ENCODE data around the gene RSRC1.
"Not testable (repeated sequence)": the region's sequence is repeated elsewhere in the genome, so short reads cannot be mapped to it uniquely, and the experiment has no call there.

Gene RSRC1

DNA sequence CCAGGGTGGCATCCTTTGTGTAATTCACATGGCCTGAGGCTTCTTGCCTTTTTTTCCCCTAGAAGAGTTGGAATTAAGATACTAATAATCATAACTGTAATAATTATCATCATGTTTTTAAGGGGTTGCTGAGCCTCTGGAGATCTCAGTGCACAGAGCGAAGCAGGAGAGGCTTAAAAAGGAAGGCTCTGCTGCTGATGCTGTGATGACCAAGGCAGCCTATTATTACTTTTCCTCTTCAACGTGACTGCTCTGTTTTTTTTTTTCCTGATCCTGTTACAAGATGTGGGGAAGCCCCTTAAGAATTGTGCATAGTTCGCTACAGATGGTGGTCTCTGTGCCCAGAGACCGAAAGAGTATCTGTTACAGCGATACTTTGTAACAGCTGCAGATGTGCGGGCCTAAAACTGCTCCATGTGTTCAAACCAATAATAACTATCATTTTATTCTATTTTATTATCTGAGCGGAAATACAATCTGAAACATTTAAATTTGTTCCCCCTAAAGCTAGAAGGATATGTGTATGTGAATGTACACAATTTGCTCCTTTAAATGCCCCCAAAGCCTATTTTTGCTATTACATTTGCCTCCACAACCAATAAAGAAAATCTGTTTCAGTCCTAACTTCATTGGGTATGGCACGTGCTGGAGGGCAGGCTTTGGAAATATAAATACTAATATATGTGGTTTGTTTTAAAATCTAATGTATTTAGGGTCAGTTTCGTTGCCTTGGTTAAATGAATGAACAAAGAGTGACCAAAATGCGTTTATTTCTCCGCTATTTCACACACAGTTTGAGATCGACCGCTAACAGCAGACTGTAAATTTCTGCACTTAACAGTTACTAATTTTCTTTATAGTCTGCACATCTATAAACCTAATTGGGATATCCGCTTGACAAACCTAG lies 8.3 kb upstream of the RSRC1 start:
- DNase-seq = no peak

DNA sequence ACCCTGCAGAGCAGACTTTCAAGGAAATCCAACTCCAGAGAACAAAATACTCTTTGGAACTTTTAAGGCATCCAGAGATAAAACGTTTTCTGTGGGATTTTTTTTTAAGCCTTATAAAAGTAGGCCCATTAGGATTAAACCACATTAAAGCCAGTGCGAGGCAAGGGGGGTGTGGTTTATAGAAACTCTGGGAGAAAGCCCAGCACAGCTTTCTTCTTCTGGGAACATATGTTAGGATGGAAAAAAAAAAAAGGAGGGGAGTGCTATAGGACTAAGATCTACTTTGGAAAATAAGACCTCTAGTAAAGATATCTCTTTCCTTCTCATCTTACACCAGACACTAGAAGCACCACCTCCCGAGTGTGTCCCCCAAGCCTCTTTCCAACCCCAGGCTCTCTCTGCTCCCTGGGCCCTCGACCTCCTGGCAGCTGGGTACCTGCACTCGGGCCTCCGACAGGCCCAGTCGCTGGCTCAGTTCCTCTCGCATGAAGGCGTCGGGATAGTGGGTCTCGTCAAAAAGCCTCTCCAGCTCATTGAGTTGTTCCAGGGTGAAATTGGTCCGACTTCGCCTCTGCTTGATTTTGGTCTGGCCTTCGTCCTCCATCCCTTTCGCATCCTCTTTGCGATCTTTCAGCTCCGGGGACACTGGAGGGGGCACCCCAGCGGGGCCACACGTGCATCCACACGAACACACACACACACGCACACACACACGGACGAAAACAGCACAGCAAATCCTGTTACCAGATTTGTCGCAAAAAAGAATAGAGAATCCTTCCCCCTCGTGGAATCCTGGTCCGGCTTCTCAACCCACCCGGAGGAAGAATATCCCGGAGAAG lies 7.4 kb upstream of the RSRC1 start:
- DNase-seq = no peak

DNA sequence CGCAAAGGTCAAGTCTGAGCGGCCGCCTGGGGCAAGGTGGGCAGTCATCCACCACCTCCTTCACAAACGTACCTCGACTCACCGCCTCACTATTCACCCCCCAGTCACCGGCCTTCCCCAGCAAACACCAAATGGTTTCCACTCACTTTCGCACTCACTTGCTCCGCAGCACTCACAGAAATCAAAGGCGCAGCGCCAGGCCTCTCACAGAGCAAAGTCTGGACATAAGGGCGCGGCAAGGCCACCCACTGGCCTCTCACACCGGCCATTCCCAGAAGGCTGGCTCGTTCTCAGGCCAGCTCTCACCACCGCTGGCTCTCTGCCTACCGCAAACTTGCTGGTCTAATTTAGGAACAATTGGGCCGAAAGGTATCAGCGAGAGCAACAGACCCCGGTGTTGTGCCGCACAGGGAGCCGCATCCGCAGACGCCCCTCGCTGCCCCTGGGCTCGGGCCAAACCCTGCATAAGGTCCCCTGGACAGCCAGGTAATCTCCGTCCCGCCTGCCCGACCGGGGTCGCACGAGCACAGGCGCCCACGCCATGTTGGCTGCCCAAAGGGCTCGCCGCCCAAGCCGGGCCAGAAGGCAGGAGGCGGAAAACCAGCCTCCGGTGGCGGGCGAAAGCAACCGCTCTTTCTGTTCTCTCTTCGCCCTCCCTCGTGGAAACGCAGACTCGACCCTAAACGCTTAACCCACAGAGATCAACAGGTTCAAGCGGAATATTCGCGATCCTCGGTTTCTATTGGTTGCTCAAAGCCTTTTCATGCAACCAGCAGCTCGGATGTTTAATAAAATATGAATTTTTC lies 6.6 kb upstream of the RSRC1 start:
- DNase-seq = no peak

DNA sequence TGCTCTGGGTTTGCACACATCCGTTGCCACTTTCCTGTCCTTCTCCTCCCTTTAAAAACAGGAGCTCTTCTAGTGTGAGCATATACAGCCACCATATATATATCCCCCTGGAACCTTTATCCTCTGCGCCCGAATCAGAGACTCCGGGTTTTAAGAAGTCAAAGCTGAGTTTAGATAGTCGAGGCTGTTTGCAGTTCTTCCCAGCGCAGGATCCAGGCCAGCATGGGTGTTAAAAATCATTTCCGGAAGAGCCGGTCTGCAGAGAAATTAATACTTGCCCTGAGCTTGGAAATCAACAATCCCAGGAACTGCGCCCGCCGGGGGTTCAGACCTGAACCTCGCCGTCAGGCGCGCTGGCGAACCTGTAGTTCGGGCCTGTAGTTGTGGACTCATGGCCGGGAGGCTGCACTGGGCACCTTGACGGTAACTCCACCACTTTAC lies 6.0 kb upstream of the RSRC1 start:
- DNase-seq = no peak

DNA sequence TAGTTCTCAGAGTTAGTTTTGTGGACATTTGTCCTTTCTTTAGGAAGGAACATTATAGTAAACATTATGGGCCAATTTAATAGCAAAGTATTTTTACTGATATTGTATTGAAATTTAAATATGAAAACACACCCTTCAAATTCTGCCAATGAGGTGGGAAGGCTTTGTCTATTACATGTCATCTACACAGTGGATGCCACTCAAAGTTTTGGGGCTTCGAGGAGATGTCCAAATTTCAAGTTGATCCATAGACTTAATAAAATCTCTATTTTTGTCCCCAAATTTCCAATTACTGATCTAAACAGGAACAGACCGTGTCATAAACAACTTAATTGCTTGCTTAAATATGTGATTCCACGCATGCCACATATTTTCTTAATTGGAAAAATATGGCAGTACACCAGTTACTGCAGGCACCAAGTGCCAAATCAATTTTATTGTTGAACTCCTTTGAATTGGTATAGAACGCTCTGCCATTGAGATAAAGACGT lies 5.4 kb upstream of the RSRC1 start:
- DNase-seq = no peak

DNA sequence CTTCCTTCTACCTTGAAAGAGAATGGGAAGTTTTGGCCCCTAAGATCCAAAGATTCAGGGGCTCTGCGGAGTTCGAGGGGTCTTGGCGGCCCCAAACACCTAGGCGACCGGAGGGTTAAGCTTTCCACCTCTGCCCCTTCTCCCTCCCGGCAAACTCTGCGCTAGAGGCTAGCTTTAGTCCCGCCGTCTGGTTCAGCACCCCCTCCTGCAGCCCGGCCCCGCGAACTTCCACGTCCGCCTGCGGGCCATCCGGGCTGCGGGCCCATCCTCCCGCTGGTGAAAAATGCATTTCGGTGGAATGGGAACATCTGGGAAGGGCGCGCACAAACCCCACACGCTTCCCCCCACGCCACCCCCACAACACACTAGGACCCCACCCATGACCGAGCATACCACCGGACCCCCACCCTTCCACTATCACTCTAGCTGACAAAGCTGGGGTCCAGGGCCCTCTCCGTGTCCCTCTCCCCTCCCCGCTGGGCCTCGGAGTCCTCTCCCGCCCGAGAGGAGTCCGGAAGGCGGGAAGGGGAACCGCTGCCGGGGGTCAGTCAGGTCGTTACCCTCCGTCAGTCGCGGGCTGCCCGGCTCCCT lies 4.7 kb upstream of the RSRC1 start:
- DNase-seq = no peak

DNA sequence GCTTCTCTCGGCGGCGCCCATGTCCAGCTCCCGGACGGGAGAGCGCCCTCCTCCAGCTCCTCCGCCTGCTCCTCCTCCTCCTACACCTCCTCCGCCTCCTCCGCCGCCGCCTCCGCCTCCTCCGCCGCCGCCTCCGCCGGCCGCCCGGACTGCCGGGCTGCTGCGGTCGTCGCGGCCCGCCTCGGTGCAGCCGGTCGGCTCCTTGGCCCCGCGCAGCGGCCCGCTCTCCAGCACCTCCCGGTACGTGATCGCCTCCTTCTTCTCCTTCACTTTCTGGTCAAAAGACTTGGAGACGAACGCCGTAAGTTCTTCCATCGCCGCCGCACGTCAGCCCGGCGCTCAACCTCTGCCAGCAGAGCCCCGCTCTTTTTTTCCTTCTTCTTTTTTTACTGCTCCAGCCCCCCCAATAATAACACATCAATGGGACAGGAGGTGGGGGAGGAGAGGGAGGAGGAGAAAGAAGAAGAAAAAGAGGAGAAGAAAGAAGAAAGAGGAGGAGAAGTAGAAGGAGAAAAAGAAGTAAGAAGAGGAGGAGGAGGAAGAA lies 4.1 kb upstream of the RSRC1 start:
- peak; percentile 36 for DNase-seq

DNA sequence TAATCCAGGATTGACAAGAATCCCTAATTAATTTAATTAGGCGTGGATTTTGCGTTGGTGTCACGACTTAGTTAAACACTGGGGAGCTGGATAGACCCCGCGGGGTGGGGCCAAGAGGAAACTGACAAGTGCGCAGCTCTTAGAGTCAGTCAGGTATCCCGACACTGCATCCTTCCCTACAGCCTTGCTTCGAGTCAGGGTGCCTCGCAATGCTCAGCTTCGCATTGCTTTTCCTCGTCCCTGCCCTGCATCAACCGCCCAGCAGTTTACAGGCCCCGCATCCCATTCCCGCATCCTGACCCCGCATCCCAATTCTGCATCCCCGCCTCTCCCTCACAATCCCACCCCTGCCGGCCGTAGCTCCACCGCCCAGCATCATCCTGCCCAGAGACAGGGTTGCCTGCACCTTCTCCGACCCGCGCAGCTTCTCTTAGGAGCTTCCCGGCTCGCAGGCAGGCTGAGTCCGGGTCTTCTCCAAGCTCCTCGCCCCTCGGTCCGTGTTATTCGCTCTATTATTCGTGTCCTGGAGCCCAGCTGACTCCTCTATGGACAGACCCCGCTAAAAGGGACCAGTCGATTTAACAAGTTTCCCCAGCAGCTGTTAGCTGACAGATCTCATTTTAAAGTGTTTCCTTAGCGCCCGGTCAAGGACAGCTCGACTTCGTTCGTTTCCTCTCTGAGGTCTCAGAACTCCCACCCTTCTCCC lies 3.0 kb upstream of the RSRC1 start:
- peak; percentile 37 for DNase-seq

DNA sequence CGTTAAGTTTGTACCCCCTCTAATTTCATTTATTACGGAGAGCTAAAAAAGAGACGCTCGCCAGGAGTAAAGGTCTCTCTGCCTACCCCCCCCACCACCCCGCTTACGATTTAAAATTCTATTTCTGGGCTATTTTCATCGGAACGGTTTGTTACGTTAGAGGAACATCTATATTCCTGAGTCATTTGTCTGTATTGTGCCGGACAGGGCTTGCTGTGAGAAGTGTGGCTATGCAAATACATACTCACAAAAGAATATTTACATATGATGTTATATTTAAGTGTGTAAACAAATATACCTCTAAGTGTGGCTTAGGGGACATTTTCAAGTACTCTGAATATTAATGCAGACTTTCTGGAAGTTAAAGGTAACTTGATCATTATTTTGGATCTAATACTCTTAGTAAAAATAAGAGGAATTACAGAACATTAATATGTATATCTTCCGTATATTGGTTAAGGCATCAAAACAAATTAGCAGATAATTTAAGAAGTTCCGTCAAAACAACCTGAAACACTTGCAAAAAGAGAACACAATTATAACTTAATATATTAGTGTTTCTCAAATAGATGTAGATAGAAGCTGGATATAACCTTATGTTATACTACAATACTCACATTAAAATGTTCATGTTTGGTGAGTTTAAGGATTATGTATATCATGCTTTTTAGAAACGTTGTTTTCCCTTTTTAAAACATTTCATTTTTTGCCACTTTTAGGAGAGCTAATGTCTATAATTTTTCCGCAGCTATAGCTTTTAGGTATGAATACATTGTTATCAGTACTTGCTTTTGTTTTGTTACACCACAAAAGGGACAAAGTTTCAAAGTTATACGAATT lies 2.1 kb upstream of the RSRC1 start:
- DNase-seq = no peak

DNA sequence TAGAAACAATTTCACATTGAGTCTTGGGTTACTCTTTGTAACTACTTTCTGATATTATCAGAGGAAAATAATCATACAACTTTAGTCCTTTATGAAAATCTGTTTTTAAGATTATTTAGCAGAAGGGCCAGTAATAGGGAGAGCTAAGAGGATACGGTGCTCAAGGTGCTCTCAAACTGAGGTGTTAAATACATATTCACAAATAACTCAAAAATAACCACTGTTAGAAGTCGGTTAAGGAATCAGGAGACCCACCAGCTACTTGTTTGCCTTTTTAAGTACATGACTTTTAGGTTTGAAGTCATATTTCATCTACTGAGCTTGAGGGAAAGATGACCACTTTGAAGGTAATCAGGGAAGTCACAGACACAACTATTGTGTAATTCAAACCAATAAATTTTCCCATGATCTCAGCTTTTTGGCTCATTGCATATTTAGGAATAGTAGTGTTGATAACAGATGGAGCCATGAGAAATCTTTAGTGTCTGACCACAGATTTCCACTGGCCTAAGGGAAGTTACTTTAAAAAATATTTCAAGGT lies 1.4 kb upstream of the RSRC1 start:
- no peak for DNase-seq

DNA sequence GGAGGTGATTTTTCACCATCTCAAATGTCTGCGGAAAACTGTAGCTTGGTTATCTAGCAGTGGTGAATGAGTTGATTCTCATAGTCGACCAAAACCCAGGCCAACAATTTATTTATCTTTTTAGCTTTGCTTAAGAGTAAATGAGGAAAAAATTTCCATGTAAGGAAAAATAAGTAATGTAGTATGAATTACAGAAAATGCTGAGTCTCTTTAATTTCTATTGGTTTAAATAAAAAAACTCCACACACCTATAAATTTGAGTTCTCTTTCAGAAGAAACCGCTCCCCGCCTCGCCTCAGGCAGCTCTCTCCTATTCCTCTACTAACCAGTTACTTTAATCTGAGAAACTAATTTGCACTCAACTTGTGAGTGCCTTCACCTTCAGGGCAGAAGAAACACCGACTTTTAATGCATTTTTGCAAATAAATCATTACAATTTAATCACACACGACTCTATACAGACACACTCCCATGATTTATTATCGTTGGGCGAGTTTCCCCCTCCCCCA lies 540 bp upstream of the RSRC1 start:
- DNase-seq = peak; percentile 33

DNA sequence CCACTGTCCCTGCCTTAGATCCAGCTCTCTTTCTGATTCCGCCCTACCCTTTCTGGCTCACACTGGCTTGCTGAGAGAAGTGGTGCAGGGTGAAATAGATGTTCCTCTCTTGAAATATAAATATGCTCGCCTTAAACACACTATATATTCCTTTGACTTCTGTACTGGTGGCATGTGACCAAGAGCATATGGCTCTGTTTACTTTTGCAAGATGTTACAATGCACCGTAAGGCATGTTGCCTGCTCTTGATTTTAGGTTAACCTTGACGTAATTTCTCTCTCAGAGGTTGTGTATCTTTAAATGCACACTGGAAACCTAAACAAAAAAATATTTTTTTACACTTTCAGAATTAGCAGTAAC lies 749 bp downstream of the RSRC1 start:
- no peak for DNase-seq

DNA sequence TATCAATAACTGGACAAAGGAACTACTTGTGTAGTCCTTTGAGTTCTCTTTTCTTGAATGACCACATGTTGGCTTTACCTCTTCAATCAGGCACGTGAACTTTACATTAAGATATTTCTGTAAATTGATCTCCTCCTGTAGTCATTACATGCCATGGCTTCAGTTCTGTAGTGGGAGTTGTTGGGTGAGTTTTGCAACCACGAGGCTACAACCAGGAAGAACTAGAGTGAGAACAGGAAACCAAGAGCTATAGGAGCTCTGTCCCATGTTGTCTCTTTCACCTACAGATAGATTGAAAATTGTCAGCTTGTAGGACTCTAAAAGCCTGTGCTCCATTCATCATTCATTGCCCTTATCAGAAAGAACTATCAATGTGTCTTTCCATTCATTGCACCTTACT lies 2.0 kb downstream of the RSRC1 start:
- DNase-seq = no peak

DNA sequence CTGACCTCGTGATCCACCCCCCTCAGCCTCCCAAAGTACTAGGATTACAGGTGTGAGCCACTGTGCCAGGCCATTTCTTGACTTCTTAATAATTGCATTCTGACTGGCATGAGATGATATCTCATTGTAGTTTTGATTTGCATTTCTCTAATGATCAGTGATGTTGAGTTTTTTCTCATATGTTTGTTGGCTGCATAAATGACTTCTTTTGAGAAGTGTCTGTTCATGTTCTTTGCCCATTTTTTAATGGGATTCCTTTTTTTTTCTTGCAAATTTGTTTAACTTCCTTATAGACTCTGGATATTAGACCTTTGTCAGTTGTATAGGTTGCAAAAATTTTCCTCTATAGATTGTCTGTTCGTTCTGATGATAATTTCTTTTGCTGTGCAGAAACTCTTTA lies 3.7 kb downstream of the RSRC1 start:
- not testable (repeated sequence) for DNase-seq

DNA sequence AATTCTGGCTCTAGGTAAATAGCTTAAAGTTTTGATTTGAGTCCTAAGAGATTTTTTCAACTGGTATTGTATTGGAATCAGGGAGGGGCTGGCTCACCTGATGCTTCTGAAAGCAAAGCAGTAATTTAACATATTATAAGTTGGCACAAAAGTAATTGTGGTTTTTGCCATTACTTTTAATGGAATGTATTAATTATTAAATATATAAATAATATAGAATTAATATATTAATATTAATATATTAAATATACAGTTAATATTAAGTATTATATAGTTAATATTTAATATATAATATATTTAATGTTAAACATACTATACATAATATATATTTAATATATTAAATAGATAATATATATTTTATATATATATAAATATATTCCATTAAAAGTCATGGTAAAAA lies 10.4 kb downstream of the RSRC1 start:
- no peak for DNase-seq

DNA sequence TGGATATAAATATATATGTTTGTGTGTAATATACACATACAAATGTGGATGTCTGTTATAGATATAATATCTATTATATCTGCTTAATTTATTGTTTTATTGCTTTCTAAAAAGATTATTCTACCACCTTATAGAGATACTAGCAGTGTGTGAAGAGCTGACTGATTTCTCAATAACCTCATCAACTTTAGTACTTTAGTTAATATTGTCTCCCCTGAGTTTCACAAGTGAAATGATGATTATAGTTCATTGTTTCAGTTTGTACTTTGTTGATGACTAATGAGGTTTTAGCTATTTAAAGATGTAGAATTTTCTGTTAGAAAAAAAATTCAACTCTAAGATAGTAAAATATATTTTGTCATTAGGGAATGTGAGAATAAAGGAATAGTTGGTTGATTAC lies 11.4 kb downstream of the RSRC1 start:
- DNase-seq = no peak

DNA sequence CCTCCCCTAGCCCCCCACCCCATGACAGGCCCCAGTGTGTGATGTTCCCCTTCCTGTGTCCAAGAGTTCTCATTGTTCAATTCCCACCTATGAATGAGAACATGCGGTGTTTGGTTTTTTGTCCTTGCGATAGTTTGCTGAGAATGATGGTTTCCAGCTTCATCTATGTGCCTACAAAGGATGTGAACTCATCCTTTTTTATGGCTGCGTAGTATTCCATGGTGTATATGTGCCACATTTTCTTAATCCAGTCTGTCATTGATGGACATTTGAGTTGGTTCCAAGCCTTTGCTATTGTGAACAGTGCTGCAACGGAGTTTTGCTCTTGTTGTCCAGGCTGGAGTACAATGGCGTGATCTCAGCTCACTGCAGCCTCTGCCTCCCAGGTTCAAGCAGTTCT lies 12.8 kb downstream of the RSRC1 start:
- not testable (repeated sequence) for DNase-seq

DNA sequence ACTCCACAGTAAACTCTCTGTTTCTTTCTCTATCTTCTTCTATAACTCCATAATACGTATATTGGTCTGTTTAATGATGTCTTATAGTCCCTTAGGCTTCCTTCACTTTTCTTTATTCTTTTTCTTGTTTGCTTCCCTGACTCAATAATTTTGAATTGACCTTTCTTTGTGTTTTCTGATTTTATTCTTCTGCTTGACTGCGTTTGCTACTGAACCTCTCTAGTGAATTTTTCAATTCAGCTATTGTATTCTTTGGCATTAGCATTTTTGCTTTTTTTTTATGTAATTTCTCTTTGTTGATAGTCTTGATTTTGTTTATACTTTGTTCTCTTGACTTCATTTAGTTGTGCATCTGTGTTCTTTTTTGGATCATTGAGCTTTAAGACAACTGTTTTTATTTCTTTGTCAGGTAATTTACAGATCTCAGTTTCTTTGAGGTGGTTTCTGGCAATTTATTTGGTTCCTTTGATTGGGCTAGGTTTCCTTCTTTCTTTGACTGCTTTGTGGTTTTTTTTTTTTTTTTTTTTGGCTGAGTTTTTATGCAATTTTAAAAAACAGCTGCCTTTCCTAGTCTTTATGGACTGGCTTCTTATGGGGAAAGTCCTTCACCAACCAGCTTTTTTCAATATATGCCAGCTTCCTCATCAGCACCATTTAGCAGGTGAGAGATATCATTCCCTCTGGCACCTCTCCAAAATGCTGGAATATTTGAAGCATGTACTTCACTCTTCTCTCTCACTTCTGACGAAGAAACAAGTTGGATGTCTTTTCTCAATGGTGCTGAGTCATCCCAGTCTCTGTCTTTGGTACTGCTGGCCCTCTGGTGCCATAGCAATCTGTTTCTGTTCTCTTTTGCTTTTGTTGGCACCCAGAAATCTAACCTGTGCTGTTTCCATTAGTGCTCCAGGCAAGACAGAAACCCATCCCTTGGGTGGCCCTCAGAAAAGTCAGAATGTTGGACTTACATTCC lies 17.6 kb downstream of the RSRC1 start:
- DNase-seq = no peak

DNA sequence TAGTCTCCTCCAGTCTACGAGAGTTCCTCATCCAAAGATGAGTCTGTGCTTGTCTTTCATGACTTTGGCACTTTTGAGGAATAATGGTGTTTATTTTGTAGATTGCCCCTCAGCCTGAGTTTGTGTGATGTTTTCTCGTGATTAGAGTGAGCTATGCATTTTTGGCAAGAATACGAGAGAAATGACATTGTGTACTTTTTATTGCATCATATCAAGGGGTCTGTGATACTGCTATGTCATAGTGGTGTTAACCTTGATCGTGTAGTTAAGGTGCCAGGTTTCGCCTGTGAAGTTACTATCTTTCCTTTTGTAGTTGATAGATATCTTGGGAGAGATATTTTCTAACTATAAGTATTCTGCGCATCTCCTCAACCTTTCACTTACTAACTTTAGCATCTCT lies 18.9 kb downstream of the RSRC1 start:
- no peak for DNase-seq

Data from stimulated activated CD8-positive, alpha-beta memory T cell treated with anti-CD3 and anti-CD28 coated beads, Interleukin-4, amount 100 ng/mL, for 48 hours (primary cell).